Keratinocyte (primary cell): ENCODE results near the gene BBIP1. TPM values are rescaled to one million over a fixed set of nuclear protein-coding genes. Genes with fewer than 3 reads are reported as not detected.

ENCODE experiments used
- DNase-seq: peaks from one replicate; pipeline ENCODE4 v3.0.0-alpha.2; 2011; ENCODE audit warnings: low read depth, missing footprints, low spot score
- FAIRE-seq: peaks from 2 replicates; lab custom pipeline; 2011; peaks lifted over from hg19 to GRCh38; lab: Jason Lieb, UNC
- H2AFZ ChIP-seq: 2 replicates; pipeline ENCODE4 v1.6.0; 2012; ENCODE audit warnings: low read length, control low read depth, inconsistent platforms; ENCODE audit not compliant: control insufficient read depth
- H3K27ac ChIP-seq: 2 replicates; pipeline ENCODE4 v1.5.1; 2011; ENCODE audit warnings: low read length; ENCODE audit not compliant: control insufficient read depth, insufficient read depth
- H3K27me3 ChIP-seq: 3 replicates; pipeline ENCODE4 v1.6.0; 2011; ENCODE audit warnings: low read length; ENCODE audit not compliant: control insufficient read depth, insufficient read depth; ENCODE audit errors: extremely low read depth
- H3K36me3 ChIP-seq, 2 experiments: 2 replicates in 1 of 2; 3 replicates in 1 of 2; pipeline ENCODE4 v1.5.1; 2011; ENCODE audit warnings: low read length in 2 of 2, mild to moderate bottlenecking in 1 of 2; ENCODE audit not compliant: control insufficient read depth in 2 of 2, insufficient read depth in 2 of 2; ENCODE audit errors: extremely low read depth in 1 of 2
- H3K4me1 ChIP-seq: 3 replicates; pipeline ENCODE4 v1.5.1; 2011; ENCODE audit warnings: low read length; ENCODE audit not compliant: control insufficient read depth, insufficient read depth; ENCODE audit errors: extremely low read depth
- H3K4me2 ChIP-seq: 3 replicates; pipeline ENCODE4 v1.6.0; 2011; ENCODE audit warnings: low read depth, low read length; ENCODE audit not compliant: control insufficient read depth, insufficient read depth; ENCODE audit errors: extremely low read depth
- H3K4me3 ChIP-seq, 3 experiments: fragments of 200-600 bp in 1 of 3; sonication (generic) in 1 of 3; 2 replicates in 2 of 3; 3 replicates in 1 of 3; pipeline ENCODE4 v1.5.1; 2011 to 2016; ENCODE audit warnings: low read length in 3 of 3, mild to moderate bottlenecking in 3 of 3, control low read depth in 2 of 3, inconsistent platforms in 1 of 3, low read depth in 1 of 3, mixed read lengths in 1 of 3, mixed run types in 1 of 3, moderate library complexity in 1 of 3; ENCODE audit not compliant: control insufficient read depth in 2 of 3, insufficient read depth in 2 of 3; ENCODE audit errors: extremely low read depth in 1 of 3
- H3K79me2 ChIP-seq: 2 replicates; pipeline ENCODE4 v1.6.0; 2012; ENCODE audit warnings: low read length; ENCODE audit not compliant: control insufficient read depth, insufficient read depth
- H3K9ac ChIP-seq: 3 replicates; pipeline ENCODE4 v1.6.0; 2011; ENCODE audit warnings: low read length; ENCODE audit not compliant: control insufficient read depth, insufficient read depth; ENCODE audit errors: extremely low read depth
- H3K9me1 ChIP-seq: 3 replicates; pipeline ENCODE4 v1.6.0; 2011; ENCODE audit warnings: low read length; ENCODE audit not compliant: control insufficient read depth, insufficient read depth; ENCODE audit errors: extremely low read depth
- H3K9me3 ChIP-seq: 2 replicates; pipeline ENCODE4 v1.5.1; 2012; ENCODE audit warnings: low read depth, low read length; ENCODE audit not compliant: control insufficient read depth
- H4K20me1 ChIP-seq: 3 replicates; pipeline ENCODE4 v1.6.0; 2011; ENCODE audit warnings: low read length; ENCODE audit not compliant: control insufficient read depth, insufficient read depth; ENCODE audit errors: extremely low read depth
- CTCF ChIP-seq, 3 experiments: IDR thresholded peaks in 1 of 3; conservative IDR thresholded peaks in 1 of 3; optimal IDR thresholded peaks in 1 of 3; 2 replicates in 2 of 3; 3 replicates in 1 of 3; pipeline versions ENCODE3 to v1.5.1; 2011; ENCODE audit warnings: low read length in 3 of 3, mild to moderate bottlenecking in 3 of 3, moderate library complexity in 2 of 3, control low read depth in 1 of 3, inconsistent platforms in 1 of 3; ENCODE audit not compliant: insufficient read depth in 2 of 3; ENCODE audit errors: extremely low read depth in 1 of 3
- EZH2 ChIP-seq: IDR thresholded peaks from one replicate; pipeline ENCODE4 v1.6.1; 2012; ENCODE audit warnings: inconsistent platforms, mild to moderate bottlenecking, low read length, moderate library complexity
- dilution Hi-C: fragments of 300-500 bp; cut with MboI; formaldehyde crosslinking; loops from one replicate; pipeline ENCODE4 v1.7.0; 2020; ENCODE audit warnings: low sequenced_read_pairs; ENCODE audit not compliant: extremely low pct_ligation_motif_present
- polyA plus RNA-seq, 5 experiments: library from polyadenylated mRNA; depleted of rRNA in 3 of 5; stranded (reverse) in 3 of 5; stranded (forward) in 1 of 5; unstranded in 1 of 5; fragments of >200 nt; gene quantifications; 1 replicate in 1 of 5; 2 replicates in 3 of 5; 3 replicates in 1 of 5; pipeline versions ENCODE4 v1.2.1 to v1.2.3, GENCODE V29; 2011 to 2012; ENCODE audit warnings: missing spikeins in 2 of 5, low read depth in 1 of 5, low replicate concordance in 1 of 5

BBIP1 gene
- polyA plus RNA-seq, 1 donor (not counting 4 experiments of a cell fraction or from before 2014, with no cell fraction given) = 30.4 TPM

DNA sequence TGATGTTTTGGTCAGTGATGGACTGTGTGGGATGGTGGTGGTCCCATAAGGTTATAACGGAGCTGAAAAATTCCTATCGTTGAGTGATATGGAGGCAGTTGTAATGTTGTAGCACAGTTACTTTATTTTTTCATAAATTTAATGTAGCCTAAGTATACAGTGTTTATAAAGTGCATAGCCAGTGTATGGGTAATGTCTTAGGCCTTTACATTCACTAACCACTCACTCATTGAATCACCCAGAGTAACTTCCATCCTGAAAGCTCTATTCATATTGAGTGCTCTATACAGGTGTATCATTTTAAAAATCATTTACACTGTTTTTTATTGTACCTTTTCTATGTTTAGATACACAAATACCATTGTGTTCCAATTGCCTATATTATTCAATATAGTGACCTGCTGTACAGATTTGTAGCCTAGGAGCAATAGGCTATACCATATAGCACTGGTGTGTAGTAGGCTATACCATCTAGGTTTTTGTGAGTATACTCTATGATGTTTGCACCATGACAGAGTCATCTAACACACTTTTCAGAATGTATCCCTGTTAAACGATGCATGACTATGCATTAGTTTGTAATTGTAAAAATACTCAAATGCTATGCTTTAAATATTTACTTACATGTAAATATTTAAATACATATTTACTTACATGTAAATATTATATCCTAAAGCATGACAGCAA is 26.2 kb downstream of the BBIP1 start:
- H3K4me1 ChIP-seq = no peaks in the 10 kb centered on the region
- H3K9me3 ChIP-seq = no peaks in the 10 kb centered on the region
- H3K27me3 ChIP-seq = no peaks in the 10 kb centered on the region
- dilution Hi-C loops = loop anchor here (25.0 kb wide), 1 partner anchor 580 kb away; the partner anchor contains the start of gene SMNDC1
- no peak for TF ChIP-seq EZH2
- TF ChIP-seq CTCF (optimal IDR thresholded peaks at IDR 0.05 in 1 of 3, IDR thresholded peaks at IDR 0.05 in 1 of 3, conservative IDR thresholded peaks at IDR 0.05 in 1 of 3; ENCODE audit: extremely low read depth in 1 of 3, insufficient read depth in 2 of 3, low read length in 3 of 3) = no peak
- no peaks in the 10 kb centered on the region for H3K9me1 ChIP-seq
- no peak overlapping the region for H3K4me2 ChIP-seq
- H4K20me1 ChIP-seq = no peaks in the 10 kb centered on the region
- no peaks in the 10 kb centered on the region for H3K79me2 ChIP-seq
- H2AFZ ChIP-seq = no peak overlapping the region
- H3K4me3 ChIP-seq = no peak overlapping the region
- no peak for FAIRE-seq
- no peak for DNase-seq
- no peak overlapping the region for H3K27ac ChIP-seq
- H3K36me3 ChIP-seq = peaks cover 6 to 8% of the 10 kb centered on the region in 2 experiments
- H3K9ac ChIP-seq = no peak overlapping the region

DNA sequence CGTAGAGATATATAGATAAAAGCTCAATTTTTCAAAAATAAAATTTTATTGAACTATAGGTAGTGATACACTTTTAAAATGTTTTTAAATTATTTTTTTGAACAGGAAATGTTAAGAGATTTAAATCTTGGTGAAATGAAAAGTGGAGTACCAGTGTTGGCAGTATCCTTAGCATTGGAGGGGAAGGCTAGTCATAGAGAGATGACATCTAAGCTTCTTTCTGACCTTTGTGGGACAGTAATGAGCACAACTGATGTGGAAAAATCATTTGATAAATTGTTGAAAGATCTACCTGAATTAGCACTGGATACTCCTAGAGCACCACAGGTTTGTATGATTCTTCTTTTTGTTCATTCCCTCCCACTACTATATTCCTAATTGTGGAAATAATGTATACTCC is 31.4 kb downstream of the BBIP1 start:
- no peaks in the 10 kb centered on the region for H3K9me3 ChIP-seq
- no peaks in the 10 kb centered on the region for H3K27me3 ChIP-seq
- TF ChIP-seq EZH2 = no peak
- TF ChIP-seq CTCF (optimal IDR thresholded peaks at IDR 0.05 in 1 of 3, IDR thresholded peaks at IDR 0.05 in 1 of 3, conservative IDR thresholded peaks at IDR 0.05 in 1 of 3; ENCODE audit: extremely low read depth in 1 of 3, insufficient read depth in 2 of 3, low read length in 3 of 3) = no peak
- no peak overlapping the region for H3K4me3 ChIP-seq
- no peak overlapping the region for H3K4me2 ChIP-seq
- no peaks in the 10 kb centered on the region for H4K20me1 ChIP-seq
- H3K36me3 ChIP-seq = peaks cover 0 to 8% of the 10 kb centered on the region in 2 experiments
- H3K27ac ChIP-seq = no peak overlapping the region
- H3K9ac ChIP-seq = no peak overlapping the region
- dilution Hi-C loops = loop anchor here (25.0 kb wide), 1 partner anchor 575 kb away; the partner anchor contains the start of gene SMNDC1
- H3K4me1 ChIP-seq = no peaks in the 10 kb centered on the region
- no peaks in the 10 kb centered on the region for H3K79me2 ChIP-seq
- DNase-seq (no peak), FAIRE-seq (no peak)
- H3K9me1 ChIP-seq = no peaks in the 10 kb centered on the region
- no peak overlapping the region for H2AFZ ChIP-seq
